Loucy (cell line): ENCODE data around the gene DGCR2.
A peak's percentile ranks its signal among the peaks of the same experiment; 100 is the strongest.
"Not testable (repeated sequence)": the region's sequence is repeated elsewhere in the genome, so short reads cannot be mapped to it uniquely, and the experiment has no call there.

Experiments
- H2AFZ ChIP-seq: fragments of 200-600 bp; sonication (generic); 2 replicates; pipeline ENCODE4 v1.6.0; 2016; ENCODE audit warnings: antibody characterized with exemption, mild to moderate bottlenecking, low read length, moderate library complexity
- H3F3A ChIP-seq: fragments of 200-600 bp; 2 replicates; pipeline ENCODE4 v1.6.0; 2016; ENCODE audit warnings: antibody characterized with exemption, low read depth, mild to moderate bottlenecking
- H3K27me3 ChIP-seq: fragments of 200-600 bp; sonication (generic); 2 replicates; pipeline ENCODE4 v1.6.1; 2014; ENCODE audit warnings: low read length, mild to moderate bottlenecking; ENCODE audit not compliant: insufficient read depth, poor library complexity, severe bottlenecking
- H3K36me3 ChIP-seq: fragments of 200-600 bp; sonication (generic); 2 replicates; pipeline ENCODE4 v1.6.1; 2016; ENCODE audit warnings: low read length; ENCODE audit not compliant: insufficient read depth
- H3K4me1 ChIP-seq: fragments of 200-600 bp; sonication (generic); 2 replicates; pipeline ENCODE4 v1.5.1; 2014; ENCODE audit warnings: low read length, mild to moderate bottlenecking; ENCODE audit not compliant: insufficient read depth, poor library complexity, severe bottlenecking
- H3K4me2 ChIP-seq: fragments of 200-600 bp; sonication (generic); 2 replicates; pipeline ENCODE4 v1.6.0; 2014; ENCODE audit warnings: antibody characterized with exemption, low read length, low read depth, mild to moderate bottlenecking; ENCODE audit not compliant: poor library complexity, severe bottlenecking
- H3K4me3 ChIP-seq: fragments of 200-600 bp; sonication (generic); 2 replicates; pipeline ENCODE4 v1.5.1; 2014; ENCODE audit warnings: low read length, mild to moderate bottlenecking, mixed read lengths; ENCODE audit not compliant: poor library complexity, severe bottlenecking
- H3K79me2 ChIP-seq: fragments of 200-600 bp; sonication (generic); 2 replicates; pipeline ENCODE4 v1.6.1; 2014; ENCODE audit warnings: low read length; ENCODE audit not compliant: insufficient read depth
- H3K9ac ChIP-seq: fragments of 200-600 bp; sonication (generic); 2 replicates; pipeline ENCODE4 v1.6.0; 2014; ENCODE audit warnings: mild to moderate bottlenecking, low read depth, low read length, moderate library complexity; ENCODE audit not compliant: poor library complexity, severe bottlenecking
- H3K9me2 ChIP-seq: fragments of 200-600 bp; sonication (generic); replicated peaks from 2 replicates; pipeline ENCODE4 v1.6.1; 2016; ENCODE audit warnings: low read depth, low read length, mixed read lengths
- H3K9me3 ChIP-seq: fragments of 200-600 bp; sonication (generic); 2 replicates; pipeline ENCODE4 v1.6.1; 2014; ENCODE audit warnings: mild to moderate bottlenecking, antibody characterized with exemption, low read length, low read depth; ENCODE audit not compliant: insufficient read depth
- H4K20me1 ChIP-seq: fragments of 200-600 bp; sonication (generic); 2 replicates; pipeline ENCODE4 v1.6.0; 2014; ENCODE audit warnings: antibody characterized with exemption, low read length, mild to moderate bottlenecking; ENCODE audit not compliant: insufficient read depth, poor library complexity, severe bottlenecking
- CTCF ChIP-seq: fragments of 200-600 bp; sonication (generic); conservative IDR thresholded peaks from 2 replicates; pipeline ENCODE4 v1.5.1; 2014; ENCODE audit warnings: mild to moderate bottlenecking, antibody characterized with exemption, low read length
- EZH2phosphoT487 ChIP-seq: fragments of 200-600 bp; IDR thresholded peaks from 2 replicates; pipeline ENCODE4 v1.6.1; 2018; ENCODE audit warnings: antibody characterized with exemption, mild to moderate bottlenecking, moderate library complexity, borderline replicate concordance

DGCR2 gene

GRCh38 chr22:18988958-18989357 is 133.3 kb downstream of the DGCR2 start:
- no peak overlapping the region for H3K4me2 ChIP-seq
- TF ChIP-seq CTCF (no peak), EZH2phosphoT487 (no peak)

GRCh38 chr22:18987765-18988164 is 134.4 kb downstream of the DGCR2 start:
- Histone ChIP-seq H3K27me3 (no peaks in the 10 kb centered on the region), H3K9me3 (no peaks in the 10 kb centered on the region), H3K4me2 (no peak overlapping the region), H4K20me1 (no peaks in the 10 kb centered on the region), H3F3A (no peaks in the 10 kb centered on the region), H2AFZ (no peak overlapping the region), H3K36me3 (no peaks in the 10 kb centered on the region), H3K9me2 (no peaks in the 10 kb centered on the region), H3K4me1 (no peaks in the 10 kb centered on the region), H3K4me3 (no peak overlapping the region), H3K79me2 (no peaks in the 10 kb centered on the region), H3K9ac (no peak overlapping the region)
- TF ChIP-seq CTCF, result 0 out of 2 replicates have a peak, but pooled peaks have one; percentile 22
- no peak for TF ChIP-seq EZH2phosphoT487

More at GRCh38 chr22:18988958-18989357, 133.3 kb downstream of the DGCR2 start:
- Histone ChIP-seq H3K9me2 (no peaks in the 10 kb centered on the region), H3F3A (no peaks in the 10 kb centered on the region), H3K27me3 (no peaks in the 10 kb centered on the region), H4K20me1 (no peaks in the 10 kb centered on the region), H3K79me2 (no peaks in the 10 kb centered on the region), H3K4me1 (no peaks in the 10 kb centered on the region), H2AFZ (no peak overlapping the region), H3K9ac (no peak overlapping the region), H3K9me3 (no peaks in the 10 kb centered on the region), H3K4me3 (no peak overlapping the region), H3K36me3 (no peaks in the 10 kb centered on the region)

- not testable (repeated sequence) for H3F3A ChIP-seq, H3K4me2 ChIP-seq, H3K36me3 ChIP-seq, H3K9ac ChIP-seq, H3K4me3 ChIP-seq, H3K4me1 ChIP-seq, H4K20me1 ChIP-seq, H3K9me3 ChIP-seq, H3K9me2 ChIP-seq, H3K79me2 ChIP-seq, H2AFZ ChIP-seq, H3K27me3 ChIP-seq
These were observed 135.1 kb downstream of the DGCR2 start for GRCh38 chr22:18987114-18987513.
